GM18517 (cell line): ENCODE data around the gene PCNX2.
A peak's percentile ranks its signal among the peaks of the same experiment; 100 is the strongest.

Experiments used
- ATAC-seq: cut with Tn5 transposase; IDR thresholded peaks from one replicate; pipeline ENCODE4 v1.9.1; 2021; ENCODE audit warnings: mild to moderate bottlenecking, moderate library complexity; ENCODE audit not compliant: unreplicated experiment

Gene PCNX2

DNA sequence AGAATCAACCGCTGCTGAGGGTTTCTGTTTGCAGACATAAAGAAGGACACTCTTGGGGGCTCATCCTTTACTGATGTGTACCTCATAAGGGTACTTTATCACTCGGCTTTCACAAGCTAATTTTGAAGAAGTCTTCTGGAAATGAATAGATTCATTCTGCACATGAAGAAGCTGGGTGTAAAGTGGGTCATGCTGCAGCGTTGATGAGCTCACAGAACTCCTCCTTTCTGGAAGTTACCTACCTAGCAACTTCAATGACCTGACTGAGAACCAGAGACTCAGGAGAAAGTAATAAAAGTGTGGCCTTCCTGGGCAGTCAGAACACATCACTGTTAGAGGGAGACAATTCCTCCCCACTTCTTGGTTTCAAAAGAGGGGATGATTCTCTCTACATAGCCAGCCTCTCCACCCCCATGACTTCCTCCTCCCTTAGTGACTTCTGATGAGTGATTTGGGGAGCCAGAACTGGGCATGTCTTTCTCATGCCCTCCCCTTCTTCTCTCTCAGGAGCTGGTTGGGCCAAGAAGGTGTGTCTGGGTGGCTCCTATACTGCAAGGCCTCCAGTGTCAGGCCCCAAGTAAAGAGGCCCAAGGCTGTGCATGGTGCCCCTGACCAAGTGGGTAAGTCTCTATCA lies 27.0 kb downstream of the PCNX2 start:
- no peak for ATAC-seq

DNA sequence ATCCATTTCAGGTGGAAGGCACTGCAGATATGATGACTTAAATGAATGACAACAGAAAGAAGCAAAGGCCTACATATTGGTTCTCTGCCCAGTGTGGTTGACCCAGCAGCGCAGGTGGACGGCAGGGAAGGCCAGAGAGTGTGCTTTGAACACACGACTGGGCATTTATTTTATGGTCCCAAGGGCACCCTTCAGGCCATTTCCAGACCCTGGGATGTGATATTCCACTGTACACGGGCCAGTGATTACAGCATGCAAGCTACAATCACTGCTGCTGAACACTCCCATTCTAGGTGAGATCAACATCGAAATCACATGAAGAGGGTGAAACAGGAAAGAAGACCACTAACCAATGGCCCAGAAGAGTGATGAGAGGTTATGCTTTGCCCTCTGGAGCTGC lies 33.8 kb downstream of the PCNX2 start:
- peak; percentile 12 for ATAC-seq

DNA sequence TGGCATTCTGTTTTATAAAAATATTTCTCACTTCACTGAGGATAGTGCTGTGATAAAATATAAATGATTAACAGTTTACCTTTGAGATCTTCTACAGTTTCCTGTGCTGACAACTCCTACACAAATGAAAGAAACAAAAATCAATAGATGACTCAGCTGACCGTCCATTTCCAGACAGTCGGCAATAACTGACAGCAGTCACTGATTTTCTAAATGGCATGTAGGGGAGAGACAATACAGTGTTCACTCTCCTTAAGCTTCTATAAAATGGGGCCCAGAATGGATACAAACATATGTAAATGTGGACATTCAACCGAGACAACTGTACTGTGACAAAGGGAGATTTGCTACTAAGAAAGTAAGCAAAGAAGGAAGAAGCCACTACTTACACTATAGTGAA lies 34.3 kb downstream of the PCNX2 start:
- peak; percentile 95 for ATAC-seq

DNA sequence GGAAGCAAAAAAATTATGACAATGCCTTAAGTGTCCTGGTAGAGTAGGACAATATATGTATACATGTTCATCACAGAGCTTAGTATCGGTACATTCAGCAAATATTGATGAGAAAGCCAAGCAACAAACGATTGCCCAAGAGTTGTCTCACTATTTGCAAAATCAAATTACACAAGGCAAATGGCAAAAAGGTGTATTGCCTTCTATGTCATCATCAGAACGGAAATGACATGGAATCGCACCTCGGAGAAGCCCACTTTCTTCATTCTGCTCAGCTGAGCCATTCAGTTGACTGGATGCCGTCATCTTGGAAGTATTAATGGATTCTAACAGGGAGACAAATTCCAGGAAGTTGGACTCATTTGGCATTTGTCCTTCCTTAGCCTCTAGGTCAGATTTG lies 37.7 kb downstream of the PCNX2 start:
- ATAC-seq: no peak

DNA sequence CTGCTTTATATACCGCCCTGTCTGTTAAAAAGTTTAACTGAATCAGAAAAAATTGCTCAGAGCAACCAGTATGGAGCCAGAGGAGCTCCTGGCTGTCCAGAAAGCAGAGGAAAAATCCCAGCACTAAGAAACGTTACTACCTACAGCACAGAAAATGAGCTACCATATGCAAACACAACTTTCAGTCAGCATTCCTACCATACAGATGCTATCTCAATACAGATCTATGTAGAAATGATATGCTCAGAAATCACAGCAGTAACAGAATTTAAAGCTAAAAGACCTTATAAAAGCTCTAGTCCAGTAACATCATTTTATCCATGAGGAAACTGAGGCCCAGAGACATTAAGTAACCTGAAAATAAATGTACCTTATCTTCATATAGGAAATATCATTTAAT lies 38.7 kb downstream of the PCNX2 start:
- no peak for ATAC-seq

DNA sequence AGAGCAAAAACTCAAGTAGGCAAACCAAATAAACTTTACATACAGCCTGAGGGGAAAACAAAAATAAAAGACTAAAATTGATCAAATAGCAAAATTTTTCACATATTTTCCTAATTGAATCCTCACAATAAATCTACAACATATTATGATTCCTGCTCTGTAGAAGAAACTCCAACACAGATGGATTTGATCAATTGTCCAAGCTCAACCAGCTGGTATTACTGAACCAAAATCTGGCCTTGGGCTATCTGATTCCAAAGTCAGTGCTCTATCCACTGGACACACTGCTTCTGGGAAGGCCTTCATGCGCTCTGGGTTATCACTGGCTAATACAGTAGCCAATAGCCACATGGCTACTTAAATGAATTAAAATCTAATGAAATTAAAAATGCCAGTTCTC lies 39.3 kb downstream of the PCNX2 start:
- ATAC-seq: no peak

DNA sequence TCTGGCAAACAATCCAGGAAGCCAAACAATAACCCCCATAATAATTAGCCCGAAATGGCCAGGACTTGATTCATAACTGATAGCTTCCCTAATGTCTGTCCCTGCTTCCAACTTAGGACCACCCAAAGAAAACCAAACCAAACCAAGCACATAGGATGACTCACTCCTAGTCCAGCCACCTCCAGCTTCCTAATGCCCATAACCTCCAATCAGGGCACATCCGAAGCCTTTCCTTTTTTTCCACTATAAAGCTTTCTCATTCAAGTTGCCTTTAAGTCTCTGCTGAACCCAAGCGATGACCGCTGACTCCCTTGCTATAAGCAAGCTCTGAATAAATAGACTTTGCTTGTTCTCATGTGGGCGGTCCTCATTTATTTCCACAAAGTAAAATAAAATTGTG lies 40.4 kb downstream of the PCNX2 start:
- ATAC-seq: no peak

DNA sequence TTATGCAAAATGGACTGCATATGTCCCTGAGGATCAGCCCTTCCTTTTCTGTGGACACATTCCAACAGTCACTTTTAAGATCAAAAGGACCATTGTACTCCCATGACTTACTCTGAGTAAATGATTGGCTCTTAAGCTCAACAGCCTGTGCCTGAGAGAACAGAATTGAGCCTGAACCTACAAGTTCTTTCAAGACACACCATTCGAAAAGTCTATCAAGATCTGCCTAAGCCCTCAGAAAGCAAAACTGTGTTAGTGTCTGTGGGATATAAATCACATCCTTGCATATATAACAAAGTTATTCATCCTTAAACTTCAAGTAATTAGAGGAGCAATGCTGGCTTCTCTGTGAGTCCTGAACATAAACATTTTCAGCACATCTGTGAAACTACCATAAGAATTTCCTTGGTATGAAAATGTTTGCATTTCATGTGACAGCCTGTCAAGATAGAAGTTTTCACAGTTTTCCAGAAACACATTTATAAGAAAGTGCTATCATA lies 41.6 kb downstream of the PCNX2 start:
- no peak for ATAC-seq

DNA sequence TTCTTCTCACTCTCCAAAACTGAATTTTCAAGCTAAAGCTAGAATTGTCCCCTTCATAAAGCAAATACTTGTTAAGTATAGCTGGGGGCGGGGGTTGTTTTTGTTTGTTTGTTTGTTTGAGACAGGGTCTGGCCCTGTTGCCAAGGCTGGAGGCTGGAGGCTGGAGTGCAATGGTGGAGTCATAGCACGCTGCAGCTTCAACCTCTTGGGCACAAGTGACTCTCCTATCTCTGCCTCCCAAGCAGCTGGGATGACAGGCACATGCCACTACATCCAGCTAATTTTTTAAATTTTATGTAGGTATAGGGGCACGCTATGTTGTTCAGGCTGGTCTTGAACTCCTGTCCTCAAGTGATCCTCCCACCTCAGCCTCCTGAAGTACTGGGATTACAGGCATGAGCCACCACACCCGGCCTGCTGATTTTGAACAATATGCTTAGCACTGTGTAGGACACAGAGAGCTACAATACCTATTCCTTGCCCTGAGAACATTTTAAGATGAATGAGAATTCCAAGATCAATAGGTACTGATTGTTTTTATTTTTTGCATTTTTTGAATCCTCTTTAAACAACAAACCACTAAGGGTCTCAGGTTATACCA lies 42.2 kb downstream of the PCNX2 start:
- ATAC-seq: no peak

DNA sequence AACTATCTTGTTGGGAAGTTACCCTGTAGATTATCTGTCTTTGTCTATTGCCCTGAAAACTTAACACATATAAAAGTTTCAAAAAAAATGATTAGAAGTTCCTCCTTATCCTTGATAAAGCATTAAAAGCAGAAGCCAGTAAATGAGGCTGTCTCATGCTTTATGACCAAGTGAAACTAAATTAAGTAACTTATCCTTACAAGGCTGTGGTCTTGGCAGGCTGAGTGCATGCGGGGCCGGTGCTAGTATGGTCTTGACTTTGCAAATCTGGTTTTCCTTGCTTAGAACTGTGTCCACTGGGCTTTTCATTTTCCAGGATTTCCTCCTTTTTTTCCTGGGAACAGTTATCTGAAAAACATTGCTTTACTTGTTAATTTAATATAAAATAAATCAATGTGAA lies 43.1 kb downstream of the PCNX2 start:
- no peak for ATAC-seq

DNA sequence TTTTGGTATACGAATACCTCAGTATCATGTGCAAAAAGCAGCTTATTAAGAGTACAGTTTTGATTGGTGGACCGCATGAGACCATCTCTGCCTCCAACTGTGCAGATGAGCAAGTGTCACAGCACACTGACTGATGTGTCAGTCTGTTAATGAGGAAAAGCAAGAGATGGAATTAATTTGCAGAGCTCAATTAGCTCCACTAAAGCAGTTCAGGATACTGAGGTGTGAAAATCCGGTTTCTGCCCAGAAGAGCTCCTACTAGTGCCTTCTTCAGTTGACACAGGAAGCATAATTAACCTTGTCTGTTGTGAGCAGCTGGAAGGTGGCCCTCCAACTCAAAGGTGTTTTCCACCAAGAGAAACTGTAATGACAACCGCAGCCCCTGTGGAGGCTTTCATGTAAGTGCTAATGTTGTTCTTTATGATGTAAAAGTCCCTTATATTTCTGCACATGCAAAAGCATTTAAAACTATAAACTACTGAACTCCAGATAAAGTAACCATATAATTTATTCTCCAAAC lies 44.3 kb downstream of the PCNX2 start:
- no peak for ATAC-seq

DNA sequence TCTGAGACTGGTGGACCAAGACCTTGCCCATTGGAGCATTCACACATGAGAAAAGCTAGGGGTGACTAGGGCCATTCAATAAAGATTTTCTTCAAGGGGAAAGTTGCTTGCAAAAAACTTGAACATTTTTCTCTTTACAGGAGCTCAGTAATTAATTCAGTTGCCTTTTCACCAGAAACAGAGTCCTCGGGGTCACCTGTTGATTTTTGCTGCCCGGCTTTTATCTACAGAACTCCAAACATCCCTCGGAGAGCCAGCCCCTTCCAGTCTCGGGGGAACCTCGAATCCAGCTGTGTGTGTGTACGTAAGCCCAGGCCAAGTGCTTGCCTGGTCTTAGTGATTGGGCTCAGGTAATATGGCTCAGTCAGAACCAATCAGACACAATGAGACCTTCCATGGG lies 47.5 kb downstream of the PCNX2 start:
- no peak for ATAC-seq

DNA sequence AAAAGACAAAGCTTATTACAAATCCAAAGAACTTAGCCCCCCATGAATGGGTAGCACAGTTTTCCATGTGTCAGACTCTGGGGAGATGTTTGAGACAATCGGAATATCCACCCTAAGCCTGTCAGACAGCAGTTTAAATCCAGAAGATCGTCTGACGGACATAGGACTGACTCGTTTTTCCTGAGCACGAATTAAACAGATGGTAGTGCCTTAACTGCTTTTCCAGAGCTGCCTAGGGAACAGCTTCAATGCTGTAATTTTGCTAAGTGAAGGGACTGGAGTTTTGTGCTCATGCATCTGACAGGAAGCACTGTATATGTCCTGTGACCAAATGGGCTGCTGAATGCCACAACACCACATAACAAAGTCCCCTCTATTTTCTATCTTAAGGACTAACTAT lies 48.6 kb downstream of the PCNX2 start:
- no peak for ATAC-seq

DNA sequence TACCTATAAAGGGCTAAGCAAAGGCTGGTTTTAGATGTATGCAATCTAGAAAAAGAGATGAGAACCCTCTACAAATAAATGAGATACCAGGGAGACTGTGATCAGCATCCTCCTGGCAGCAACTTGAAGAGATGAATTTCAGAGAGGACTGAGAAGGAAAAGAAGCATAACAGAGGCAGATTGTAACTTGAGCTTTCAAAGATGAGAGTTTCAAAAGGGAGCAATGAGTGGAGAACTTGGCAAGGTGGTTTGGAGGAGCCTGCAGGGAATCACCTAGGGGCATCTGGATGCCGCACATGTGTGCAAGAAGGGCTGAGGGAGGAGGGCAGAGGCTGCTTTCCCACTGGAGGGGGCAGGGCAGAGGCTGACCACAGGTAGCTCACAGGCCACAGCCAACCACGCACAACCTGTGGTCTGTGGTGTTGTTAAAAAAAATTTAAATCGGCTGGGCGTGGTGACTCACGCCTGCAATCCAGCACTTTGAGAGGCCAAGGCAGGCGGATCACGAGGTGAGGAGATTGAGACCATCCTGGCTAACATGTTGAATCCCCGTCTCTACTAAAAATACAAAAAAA lies 50.2 kb downstream of the PCNX2 start:
- no peak for ATAC-seq

DNA sequence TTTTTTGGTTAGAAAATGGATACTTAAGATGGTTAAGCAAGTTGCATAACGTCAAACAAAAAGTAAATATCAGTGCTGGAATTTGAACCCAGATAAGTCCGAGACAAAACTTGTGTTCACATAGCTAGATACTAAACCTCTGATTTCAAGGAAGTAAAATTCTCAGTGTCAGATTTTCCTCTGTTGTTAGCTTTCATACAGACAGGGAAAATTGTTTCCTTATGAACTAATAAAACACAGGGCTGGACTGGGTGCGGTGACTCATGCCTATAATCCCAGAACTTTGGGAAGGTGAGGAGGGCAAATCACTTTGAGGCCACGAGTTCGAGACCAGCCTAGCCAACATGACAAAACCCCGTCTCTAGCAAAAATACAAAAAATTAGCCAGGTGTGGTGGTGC lies 51.3 kb downstream of the PCNX2 start:
- no peak for ATAC-seq

DNA sequence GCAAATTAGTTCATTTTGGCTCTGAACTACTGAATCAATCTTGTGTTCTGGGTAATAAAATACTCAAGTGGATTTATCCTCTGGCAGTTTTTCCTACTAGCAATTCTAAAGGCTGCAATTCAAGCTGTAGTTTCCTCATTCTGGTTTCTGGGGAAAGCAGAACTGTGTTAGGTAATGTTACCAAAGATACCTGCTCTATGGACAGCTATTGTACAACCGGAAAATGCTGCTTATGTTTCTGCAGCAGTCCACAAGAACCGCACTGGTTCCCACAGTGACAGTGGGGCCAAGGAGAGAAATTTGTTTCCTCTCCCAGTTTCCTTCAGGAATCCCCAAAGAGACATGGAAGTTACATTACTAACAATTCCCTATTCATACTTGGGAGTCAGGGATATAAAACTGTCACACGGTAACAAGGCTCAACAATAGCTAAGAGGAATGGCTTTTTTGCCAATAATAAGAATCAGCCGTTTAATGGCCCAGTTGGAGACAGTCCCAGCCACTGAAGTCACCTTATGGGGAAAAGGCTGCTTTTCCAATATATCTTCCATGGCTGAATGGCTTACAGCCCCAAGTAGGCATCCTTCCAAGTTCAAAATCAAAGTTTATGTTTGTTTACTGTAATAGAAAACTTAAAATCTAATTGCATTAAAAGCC lies 52.6 kb downstream of the PCNX2 start:
- no peak for ATAC-seq

DNA sequence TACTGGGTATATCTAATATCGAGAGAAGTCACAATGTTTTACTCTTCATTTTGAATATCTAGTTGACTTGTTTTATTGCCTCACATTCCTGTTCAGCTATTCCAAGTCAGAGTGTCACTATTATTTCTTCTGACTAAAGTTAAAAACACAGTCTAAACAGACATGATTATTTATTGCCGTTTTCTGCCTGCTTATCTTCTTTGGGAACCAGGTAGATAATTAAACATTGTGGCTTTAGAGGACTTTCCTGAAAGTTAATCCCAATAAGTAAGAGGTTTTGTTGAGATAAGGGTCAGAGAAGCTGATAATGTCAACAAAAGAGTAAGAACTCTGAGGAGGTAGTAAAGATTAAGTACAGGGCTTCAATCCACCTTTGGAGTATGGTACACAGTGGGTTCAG lies 53.8 kb downstream of the PCNX2 start:
- ATAC-seq: no peak

DNA sequence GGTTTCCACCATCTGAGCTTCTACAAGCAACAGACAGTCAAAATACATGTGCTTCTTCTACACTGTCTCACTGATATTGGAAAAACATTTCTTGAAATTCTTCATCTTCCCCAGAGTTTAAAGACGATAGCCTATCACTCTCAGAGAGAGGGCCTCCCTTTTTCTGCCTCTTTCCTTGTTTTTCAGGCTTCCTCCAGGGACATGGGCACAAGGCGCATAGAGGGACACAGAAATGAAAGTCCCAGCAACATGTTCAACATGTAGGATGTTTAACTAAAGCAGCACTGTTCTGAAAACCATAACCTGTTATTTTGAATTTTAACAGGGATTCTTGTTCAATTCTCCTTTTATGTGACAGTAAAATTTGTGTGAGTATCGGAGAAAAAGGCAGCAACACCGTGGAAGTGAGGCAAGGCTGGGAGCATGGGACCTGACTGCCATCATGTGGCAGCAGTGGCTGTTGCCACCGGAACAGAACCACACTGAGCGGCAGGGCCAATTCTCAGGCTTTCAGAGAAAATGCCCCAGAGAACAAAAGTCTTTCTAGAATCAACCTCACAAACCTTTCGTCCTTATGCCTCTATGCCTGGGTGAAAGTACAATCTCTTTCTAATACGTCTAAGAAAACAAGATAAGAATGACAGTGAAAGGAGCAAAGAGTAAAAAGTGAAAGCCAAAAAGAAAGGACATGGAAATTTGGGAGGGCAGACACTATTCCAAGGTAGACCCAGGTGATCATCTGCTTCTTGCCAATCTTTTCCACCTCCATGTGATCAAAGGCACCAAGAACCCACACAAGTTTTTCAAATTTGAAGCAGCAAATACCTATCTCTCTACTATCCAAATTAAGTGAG lies 54.5 kb downstream of the PCNX2 start:
- no peak for ATAC-seq

DNA sequence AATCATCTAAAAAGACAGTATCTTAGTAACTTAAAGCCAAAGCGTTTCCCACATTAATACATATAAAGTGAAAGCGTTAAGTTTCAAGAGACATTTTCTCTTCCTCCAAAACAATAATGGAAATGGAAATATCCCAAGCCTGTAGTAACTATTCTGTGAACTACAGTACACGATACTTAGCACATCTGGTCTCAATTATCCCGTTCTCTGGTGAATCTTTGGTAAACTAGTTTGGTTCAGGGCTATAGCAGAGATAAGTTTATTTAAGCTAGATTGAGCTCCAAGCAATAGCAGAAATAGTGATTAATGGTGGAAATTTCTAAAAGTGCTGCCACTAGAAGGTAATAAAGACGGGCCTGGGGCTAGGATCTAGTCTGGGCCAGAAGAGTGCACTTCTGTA lies 55.2 kb downstream of the PCNX2 start:
- ATAC-seq: no peak

DNA sequence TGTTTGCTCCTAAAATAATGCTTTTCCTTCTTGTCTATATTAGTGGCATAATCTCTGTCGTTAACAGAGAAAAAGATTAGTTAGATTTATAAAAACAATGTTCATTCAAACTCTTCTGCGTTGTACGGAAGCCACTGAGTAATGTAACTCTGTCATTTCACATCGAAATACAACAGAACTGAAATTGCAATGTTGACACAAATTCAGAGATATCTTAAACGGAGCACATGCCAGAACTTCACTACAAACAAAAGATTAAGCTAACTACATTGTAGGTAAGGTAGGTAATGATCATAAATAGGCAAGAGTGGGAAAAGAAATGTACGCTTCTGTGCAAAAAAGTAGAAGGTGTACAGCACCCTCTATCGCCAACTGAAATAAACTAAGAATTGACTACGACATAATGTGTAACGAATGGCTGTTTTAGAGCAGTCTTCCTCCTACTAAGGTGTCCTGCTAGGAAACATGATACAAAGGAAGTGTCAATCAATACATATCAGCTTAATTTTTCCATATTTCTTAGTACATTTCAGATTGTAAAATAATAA lies 56.6 kb downstream of the PCNX2 start:
- ATAC-seq: no peak

DNA sequence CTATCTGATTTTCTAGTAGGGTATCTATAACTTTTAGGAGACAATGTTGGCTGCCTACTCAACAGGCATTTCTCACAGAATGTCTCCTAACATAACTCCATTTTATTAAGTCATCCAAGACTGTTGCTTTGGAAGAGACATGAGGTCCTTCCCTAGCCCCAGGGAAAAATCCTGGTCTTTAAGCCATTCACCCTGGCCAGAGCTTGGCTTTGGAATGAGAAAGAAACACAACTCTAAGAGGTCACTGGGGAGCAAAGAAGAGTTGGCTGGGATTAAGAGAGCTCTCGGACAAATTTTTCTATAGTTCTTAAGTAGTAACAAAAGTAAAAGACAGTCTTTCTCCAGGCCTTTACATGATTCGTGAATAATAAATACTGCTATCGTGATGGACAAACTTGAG lies 57.9 kb downstream of the PCNX2 start:
- no peak for ATAC-seq
